K562 (cell line): ENCODE measurements around the gene WDR31. TPM values are rescaled to one million over a fixed set of nuclear protein-coding genes. Genes with fewer than 3 reads are reported as not detected.

Experiments
- ATAC-seq: fragments of 200-7000 bp; cut with Tn5 transposase; 3 replicates; pipeline ENCODE4 v1.9.1; 2020; ENCODE audit warnings: moderate library complexity
- BruUV-seq: library from RNA; stranded (reverse); fragments of 400-500 nt; replicated peaks from 2 replicates; lab custom pipeline; 2021; lab: Mats Ljungman, UMichigan
- CTCF ChIA-PET: fragments of 300-600 bp; formaldehyde crosslinking; extraction: SDS; loops from one replicate; lab custom pipeline; 2021; ENCODE audit warnings: low intra/inter-chr PET ratio; lab: Yijun Ruan, JAX
- POLR2A ChIA-PET: fragments of 300-600, 350-650 bp; sonication (Branson Sonifier 250); formaldehyde crosslinking; extraction: SDS; loops from one replicate; lab custom pipeline; 2021; ENCODE audit warnings: antibody characterized with exemption, inconsistent platforms; lab: Yijun Ruan, JAX
- DNase-seq, 4 experiments: peaks; one replicate each; pipeline versions ENCODE4 v3.0.0 to v3.0.0-alpha.2; 2011 to 2018; ENCODE audit warnings: low spot score in 3 of 4, mixed read lengths in 3 of 4; ENCODE audit errors: extremely low read depth in 1 of 4
- FAIRE-seq: peaks from 2 replicates; lab custom pipeline; 2011; peaks lifted over from hg19 to GRCh38; lab: Jason Lieb, UNC
- H2AFZ ChIP-seq: 2 replicates; pipeline ENCODE4 v1.6.0; 2011; ENCODE audit warnings: low read depth, low read length, control low read depth, inconsistent platforms
- H3K27ac ChIP-seq: fragments of 200-600 bp; 3 replicates; pipeline ENCODE4 v1.8.0; 2011; ENCODE audit warnings: low read depth, mild to moderate bottlenecking, control low read depth, inconsistent platforms, low read length, moderate library complexity, mixed read lengths; ENCODE audit errors: extremely low read depth
- H3K27me3 ChIP-seq, 2 experiments: fragments of 300-600 bp in 1 of 2; 2 replicates in 1 of 2; 3 replicates in 1 of 2; pipeline versions ENCODE4 v1.6.0 to v1.8.0; 2011; ENCODE audit warnings: inconsistent platforms in 2 of 2, low read length in 2 of 2, mild to moderate bottlenecking in 1 of 2, mixed read lengths in 1 of 2, moderate library complexity in 1 of 2; ENCODE audit not compliant: control insufficient read depth in 2 of 2, insufficient read depth in 2 of 2
- H3K36me3 ChIP-seq: fragments of 300-600 bp; 3 replicates; pipeline ENCODE4 v1.8.0; 2011; ENCODE audit warnings: mild to moderate bottlenecking, low read length, inconsistent platforms; ENCODE audit not compliant: control insufficient read depth, insufficient read depth
- H3K4me1 ChIP-seq, 2 experiments: fragments of 200-600 bp in 1 of 2; replicated peaks in 1 of 2; 2 replicates in 1 of 2; 3 replicates in 1 of 2; pipeline versions ENCODE4 v1.5.1 to v1.8.0; 2011; ENCODE audit warnings: inconsistent platforms in 2 of 2, low read length in 2 of 2, mild to moderate bottlenecking in 1 of 2, mixed read lengths in 1 of 2, moderate library complexity in 1 of 2; ENCODE audit not compliant: control insufficient read depth in 2 of 2, insufficient read depth in 2 of 2
- H3K4me2 ChIP-seq: 2 replicates; pipeline ENCODE4 v1.6.1; 2011; ENCODE audit warnings: low read length, control low read depth, inconsistent platforms, mixed read lengths; ENCODE audit not compliant: insufficient read depth
- H3K4me3 ChIP-seq: fragments of 200-600 bp; sonication (generic), shearing (Covaris generic); 2 replicates; pipeline ENCODE4 v1.5.1; 2016; ENCODE audit warnings: control low read depth, inconsistent platforms
- H3K79me2 ChIP-seq: fragments of 200-600 bp; 3 replicates; pipeline ENCODE4 v1.8.0; 2011; ENCODE audit warnings: low read length, inconsistent platforms; ENCODE audit not compliant: control insufficient read depth, insufficient read depth
- H3K9ac ChIP-seq, 2 experiments: 2 replicates each; pipeline versions ENCODE4 v1.6.0 to v1.6.1; 2011; ENCODE audit warnings: low read depth in 2 of 2, low read length in 2 of 2, control low read depth in 1 of 2, inconsistent platforms in 1 of 2, mild to moderate bottlenecking in 1 of 2, mixed read lengths in 1 of 2; ENCODE audit not compliant: insufficient read depth in 1 of 2
- H3K9me1 ChIP-seq: one replicate; pipeline ENCODE4 v1.6.0; 2011; ENCODE audit warnings: inconsistent platforms, mild to moderate bottlenecking, low read length, moderate library complexity; ENCODE audit not compliant: control insufficient read depth, insufficient read depth
- H3K9me3 ChIP-seq: replicated peaks from 2 replicates; pipeline ENCODE4 v1.5.1; 2011; ENCODE audit warnings: low read depth, low read length, inconsistent platforms; ENCODE audit not compliant: control insufficient read depth, insufficient read depth
- H4K20me1 ChIP-seq: replicated peaks from 2 replicates; pipeline ENCODE4 v1.6.1; 2011; ENCODE audit warnings: low read length, inconsistent platforms, mixed read lengths; ENCODE audit not compliant: control insufficient read depth, insufficient read depth
- ARID2 ChIP-seq: fragments of 450-650 bp; IDR thresholded peaks from 2 replicates; pipeline ENCODE4 v1.6.1; 2017; ENCODE audit warnings: antibody characterized with exemption, mild to moderate bottlenecking
- MAX ChIP-seq: sonication (generic); formaldehyde crosslinking; IDR thresholded peaks from 2 replicates; pipeline ENCODE4 v1.9.0; 2022; ENCODE audit warnings: mild to moderate bottlenecking, missing genetic modification reagents
- NR2F6 ChIP-seq: fragments of 450-650 bp; formaldehyde crosslinking; IDR thresholded peaks from 2 replicates; pipeline ENCODE4 v1.4.0; 2020; ENCODE audit warnings: mild to moderate bottlenecking
- TBP ChIP-seq: optimal IDR thresholded peaks from 2 replicates; pipeline ENCODE3; 2011; ENCODE audit warnings: low read depth, low read length, improper control_type of control experiment
- XRCC3 ChIP-seq: fragments of 450-650 bp; IDR thresholded peaks from 2 replicates; pipeline ENCODE4 v1.6.1; 2017; ENCODE audit warnings: mild to moderate bottlenecking, moderate library complexity
- ZNF395 ChIP-seq: fragments of 200-800 bp; sonication (Bioruptor generic); IDR thresholded peaks from 2 replicates; pipeline ENCODE4 v1.6.1; 2017; ENCODE audit warnings: missing genetic modification characterization, missing compliant biosample characterization
- ZNF512 ChIP-seq: IDR thresholded peaks from 2 replicates; pipeline ENCODE4 v1.6.1; 2016; ENCODE audit warnings: missing genetic modification characterization, missing compliant biosample characterization
- WGBS: fragments of 100-300 bp; shearing (Covaris generic); methylation state at CpG from one replicate; pipeline ENCODE4 v1.1.6; 2016; ENCODE audit warnings: low coverage, mixed read lengths; ENCODE audit not compliant: insufficient coverage; ENCODE audit errors: missing lambda C conversion rate; 5-methylcytosine and 5-hydroxymethylcytosine counted together
- in situ Hi-C: fragments of 300-500 bp; cut with MboI; formaldehyde crosslinking; loops from 4 replicates; pipeline ENCODE4 v1.15.0; 2018; ENCODE audit warnings: inconsistent platforms, mixed read lengths
- intact Hi-C: fragments of 100-400 bp; cut with micrococcal nuclease; formaldehyde crosslinking; loops from 2 replicates; pipeline ENCODE4 v1.14.2; 2022
- polyA plus RNA-seq, 8 experiments: library from polyadenylated mRNA; depleted of rRNA in 4 of 8; stranded (reverse) in 5 of 8; unstranded in 3 of 8; fragments of >200 nt; fragmentation: Nextera tagmentation in 2 of 8; fragmentation: Illumina TruSeq in 1 of 8; extraction: Ambion mirVana in 2 of 8; extraction: Trizol in 1 of 8; gene quantifications; 2 replicates each; pipeline versions ENCODE4 v1.2.1 to v1.2.3, GENCODE V29; 2011 to 2014; ENCODE audit warnings: inconsistent platforms in 1 of 8, missing spikeins in 1 of 8
- total RNA-seq, 7 experiments: library from RNA; depleted of rRNA in 6 of 7; stranded (reverse); fragments of >200 nt in 6 of 7; fragmentation: Illumina TruSeq in 2 of 7; extraction: Trizol in 2 of 7; gene quantifications; 2 replicates each; pipeline versions ENCODE4 v1.2.1 to v1.2.3, GENCODE V29; 2011 to 2021; ENCODE audit warnings: low replicate concordance in 1 of 7

The WDR31 gene
- total and polyA plus RNA-seq, 9 of the 15 experiments (the other 6 are each of a cell fraction or from before 2014, with no cell fraction given), result 0.35 to 1.8 (median 0.95) TPM

- in situ Hi-C loops (no loop called here), intact Hi-C loops (no loop called here)
- no peak overlapping the region for H3K27ac ChIP-seq
- H4K20me1 ChIP-seq, result no peaks in the 10 kb centered on the region
- FAIRE-seq (no peak), DNase-seq (no peak), ATAC-seq (no peak)
- no peaks in the 10 kb centered on the region for H3K79me2 ChIP-seq
- no peak overlapping the region for H2AFZ ChIP-seq
- H3K9me1 ChIP-seq, result no peaks in the 10 kb centered on the region
- no peak overlapping the region for H3K9ac ChIP-seq
- no peak overlapping the region for H3K4me2 ChIP-seq
- ChIA-PET CTCF (no interaction called here), POLR2A (interaction anchor here (0.6 kb wide), 1 partner anchor 1539 kb away, joined by 3 read pairs; no protein-coding TSS in a partner anchor)
- WGBS, result 79% methylated on average over 3 of the region's 3 CpGs
- peaks cover 0 to 4% of the 10 kb centered on the region in 2 experiments; a peak in 1 of 5 replicates for H3K4me1 ChIP-seq
- no peaks in the 10 kb centered on the region for H3K9me3 ChIP-seq
- H3K4me3 ChIP-seq, result no peak overlapping the region
- no peaks in the 10 kb centered on the region for H3K27me3 ChIP-seq
- H3K36me3 ChIP-seq, result peaks cover 46% of the 10 kb centered on the region
- TF ChIP-seq XRCC3 (no peak), ARID2 (no peak), ZNF395 (no peak), NR2F6 (CRISPR knock-in tag) (no peak), ZNF512 (tag) (no peak), MAX (no peak), TBP (no peak)
- BruUV-seq, result no TSS peak
Observed at GRCh38 chr9:113266174-113266573, 73.9 kb downstream of the WDR31 start.

Other genes with a start within 250 kb of the WDR31 start
Only the 7 nearest of the 12 such genes appear.
- 38.9 and 49.8 TPM in 2 replicates for gene CDC26, start 64.7 kb downstream of the WDR31 start, total RNA-seq (2014; rRNA removed)
- gene CDC26, start 64.7 kb downstream of the WDR31 start, total RNA-seq (2014; rRNA removed; fragmentation: Illumina TruSeq; extraction: Trizol), result 60.0 and 61.5 TPM in 2 replicates
- gene CDC26, start 64.7 kb downstream of the WDR31 start, total RNA-seq (2015; rRNA removed; fragmentation: Illumina TruSeq; extraction: Trizol), result 63.9 and 65.3 TPM in 2 replicates
- gene CDC26, start 64.7 kb downstream of the WDR31 start, total RNA-seq (2021), result 33.0 TPM in 2 replicates
- gene CDC26, start 64.7 kb downstream of the WDR31 start, polyA plus RNA-seq (2011; rRNA removed), result 30.1 and 42.9 TPM in 2 replicates
- gene CDC26, start 64.7 kb downstream of the WDR31 start, polyA plus RNA-seq (2014; fragmentation: Illumina TruSeq; extraction: Trizol), result 69.5 and 76.9 TPM in 2 replicates
- gene CDC26, start 64.7 kb downstream of the WDR31 start, polyA plus RNA-seq (2014; fragmentation: Nextera tagmentation; extraction: Ambion mirVana), result 100 to 1,000 TPM; 132 to 147 TPM
- gene CDC26, start 64.7 kb downstream of the WDR31 start, polyA plus RNA-seq (2014; rRNA removed), result 57.4 and 64.6 TPM in 2 replicates
- gene PRPF4, start 64.6 kb downstream of the WDR31 start, total RNA-seq (2014; rRNA removed), result 36.2 and 39.8 TPM in 2 replicates
- gene PRPF4, start 64.6 kb downstream of the WDR31 start, total RNA-seq (2014; rRNA removed; fragmentation: Illumina TruSeq; extraction: Trizol), result 42.4 and 45.0 TPM in 2 replicates
- gene PRPF4, start 64.6 kb downstream of the WDR31 start, total RNA-seq (2015; rRNA removed; fragmentation: Illumina TruSeq; extraction: Trizol), result 52.7 and 53.2 TPM in 2 replicates
- 36.1 and 36.7 TPM in 2 replicates for gene PRPF4, start 64.6 kb downstream of the WDR31 start, total RNA-seq (2021)
- gene PRPF4, start 64.6 kb downstream of the WDR31 start, polyA plus RNA-seq (2011; rRNA removed), result 18.3 and 26.1 TPM in 2 replicates
- gene PRPF4, start 64.6 kb downstream of the WDR31 start, polyA plus RNA-seq (2014; fragmentation: Illumina TruSeq; extraction: Trizol), result 44.7 and 49.8 TPM in 2 replicates
- gene PRPF4, start 64.6 kb downstream of the WDR31 start, polyA plus RNA-seq (2014; fragmentation: Nextera tagmentation; extraction: Ambion mirVana), result 10 to 100 TPM; 25.8 to 66.0 TPM
- gene PRPF4, start 64.6 kb downstream of the WDR31 start, polyA plus RNA-seq (2014; rRNA removed), result 29.5 and 30.2 TPM in 2 replicates
- gene RNF183, start 36.9 kb downstream of the WDR31 start, total RNA-seq (2014; rRNA removed), result not detected in 2 replicates
- not detected in 2 replicates for gene RNF183, start 36.9 kb downstream of the WDR31 start, total RNA-seq (2014; rRNA removed; fragmentation: Illumina TruSeq; extraction: Trizol)
- gene RNF183, start 36.9 kb downstream of the WDR31 start, total RNA-seq (2015; rRNA removed; fragmentation: Illumina TruSeq; extraction: Trizol), result not detected in 2 replicates
- gene RNF183, start 36.9 kb downstream of the WDR31 start, total RNA-seq (2021), result 0.22 TPM in 1 of 2 replicates, not detected in the other
- gene RNF183, start 36.9 kb downstream of the WDR31 start, polyA plus RNA-seq (2011; rRNA removed), result 2.0 and 3.1 TPM in 2 replicates
- 0.08 TPM in 1 of 2 replicates, not detected in the other for gene RNF183, start 36.9 kb downstream of the WDR31 start, polyA plus RNA-seq (2014; fragmentation: Illumina TruSeq; extraction: Trizol)
- gene RNF183, start 36.9 kb downstream of the WDR31 start, polyA plus RNA-seq (2014; fragmentation: Nextera tagmentation; extraction: Ambion mirVana), result under 1 TPM in 1 of 2 experiments, not detected in 1; 0.04 TPM
- gene RNF183, start 36.9 kb downstream of the WDR31 start, polyA plus RNA-seq (2014; rRNA removed), result 0.08 and 0.11 TPM in 2 replicates
- gene BSPRY, start 9.3 kb upstream of the WDR31 start, total RNA-seq (2014; rRNA removed), result 0.16 and 0.18 TPM in 2 replicates
- 0.18 and 0.22 TPM in 2 replicates for gene BSPRY, start 9.3 kb upstream of the WDR31 start, total RNA-seq (2014; rRNA removed; fragmentation: Illumina TruSeq; extraction: Trizol)
- gene BSPRY, start 9.3 kb upstream of the WDR31 start, total RNA-seq (2015; rRNA removed; fragmentation: Illumina TruSeq; extraction: Trizol), result 0.22 and 0.23 TPM in 2 replicates
- 0.16 and 0.45 TPM in 2 replicates for gene BSPRY, start 9.3 kb upstream of the WDR31 start, total RNA-seq (2021)
- 0.46 and 0.67 TPM in 2 replicates for gene BSPRY, start 9.3 kb upstream of the WDR31 start, polyA plus RNA-seq (2011; rRNA removed)
- 0.21 and 0.22 TPM in 2 replicates for gene BSPRY, start 9.3 kb upstream of the WDR31 start, polyA plus RNA-seq (2014; fragmentation: Illumina TruSeq; extraction: Trizol)
- under 1 TPM; 0.07 TPM for gene BSPRY, start 9.3 kb upstream of the WDR31 start, polyA plus RNA-seq (2014; fragmentation: Nextera tagmentation; extraction: Ambion mirVana)
- 0.17 and 0.34 TPM in 2 replicates for gene BSPRY, start 9.3 kb upstream of the WDR31 start, polyA plus RNA-seq (2014; rRNA removed)
- 13.8 and 20.4 TPM in 2 replicates for gene HDHD3, start 36.7 kb upstream of the WDR31 start, total RNA-seq (2014; rRNA removed)
- 4.4 and 5.0 TPM in 2 replicates for gene HDHD3, start 36.7 kb upstream of the WDR31 start, total RNA-seq (2014; rRNA removed; fragmentation: Illumina TruSeq; extraction: Trizol)
- gene HDHD3, start 36.7 kb upstream of the WDR31 start, total RNA-seq (2015; rRNA removed; fragmentation: Illumina TruSeq; extraction: Trizol), result 12.5 and 14.4 TPM in 2 replicates
- gene HDHD3, start 36.7 kb upstream of the WDR31 start, total RNA-seq (2021), result 15.7 TPM in 2 replicates
- gene HDHD3, start 36.7 kb upstream of the WDR31 start, polyA plus RNA-seq (2011; rRNA removed), result 10.7 and 10.9 TPM in 2 replicates
- 10.1 and 12.9 TPM in 2 replicates for gene HDHD3, start 36.7 kb upstream of the WDR31 start, polyA plus RNA-seq (2014; fragmentation: Illumina TruSeq; extraction: Trizol)
- 1 to 10 TPM; 1.1 to 2.0 TPM for gene HDHD3, start 36.7 kb upstream of the WDR31 start, polyA plus RNA-seq (2014; fragmentation: Nextera tagmentation; extraction: Ambion mirVana)
- 19.1 and 22.7 TPM in 2 replicates for gene HDHD3, start 36.7 kb upstream of the WDR31 start, polyA plus RNA-seq (2014; rRNA removed)
- 6.8 and 7.4 TPM in 2 replicates for gene ALAD, start 61.0 kb upstream of the WDR31 start, total RNA-seq (2014; rRNA removed)
- gene ALAD, start 61.0 kb upstream of the WDR31 start, total RNA-seq (2014; rRNA removed; fragmentation: Illumina TruSeq; extraction: Trizol), result 5.6 and 6.5 TPM in 2 replicates
- 10.8 and 11.4 TPM in 2 replicates for gene ALAD, start 61.0 kb upstream of the WDR31 start, total RNA-seq (2015; rRNA removed; fragmentation: Illumina TruSeq; extraction: Trizol)
- gene ALAD, start 61.0 kb upstream of the WDR31 start, total RNA-seq (2021), result 10.8 and 11.4 TPM in 2 replicates
- 6.1 and 7.4 TPM in 2 replicates for gene ALAD, start 61.0 kb upstream of the WDR31 start, polyA plus RNA-seq (2011; rRNA removed)
- gene ALAD, start 61.0 kb upstream of the WDR31 start, polyA plus RNA-seq (2014; fragmentation: Illumina TruSeq; extraction: Trizol), result 12.7 and 12.8 TPM in 2 replicates
- 1 to 10 TPM; 1.3 to 2.3 TPM for gene ALAD, start 61.0 kb upstream of the WDR31 start, polyA plus RNA-seq (2014; fragmentation: Nextera tagmentation; extraction: Ambion mirVana)
- gene ALAD, start 61.0 kb upstream of the WDR31 start, polyA plus RNA-seq (2014; rRNA removed), result 9.8 and 10.5 TPM in 2 replicates
- gene POLE3, start 70.4 kb upstream of the WDR31 start, total RNA-seq (2014; rRNA removed), result 96.6 and 116 TPM in 2 replicates
- 124 and 137 TPM in 2 replicates for gene POLE3, start 70.4 kb upstream of the WDR31 start, total RNA-seq (2014; rRNA removed; fragmentation: Illumina TruSeq; extraction: Trizol)
- 148 and 155 TPM in 2 replicates for gene POLE3, start 70.4 kb upstream of the WDR31 start, total RNA-seq (2015; rRNA removed; fragmentation: Illumina TruSeq; extraction: Trizol)
- gene POLE3, start 70.4 kb upstream of the WDR31 start, total RNA-seq (2021), result 91.5 and 95.7 TPM in 2 replicates
- 116 and 163 TPM in 2 replicates for gene POLE3, start 70.4 kb upstream of the WDR31 start, polyA plus RNA-seq (2011; rRNA removed)
- gene POLE3, start 70.4 kb upstream of the WDR31 start, polyA plus RNA-seq (2014; fragmentation: Illumina TruSeq; extraction: Trizol), result 159 and 179 TPM in 2 replicates
- gene POLE3, start 70.4 kb upstream of the WDR31 start, polyA plus RNA-seq (2014; fragmentation: Nextera tagmentation; extraction: Ambion mirVana), result 100 to 1,000 TPM in 1 of 2 experiments, 10 to 100 TPM in 1; 52.6 to 110 TPM
- 102 and 115 TPM in 2 replicates for gene POLE3, start 70.4 kb upstream of the WDR31 start, polyA plus RNA-seq (2014; rRNA removed)